ENCODE measurements around the gene ZNG1A. TPM values are rescaled to one million over a fixed set of nuclear protein-coding genes. Genes with fewer than 3 reads are reported as not detected.
"Not testable (repeated sequence)": the region's sequence is repeated elsewhere in the genome, so short reads cannot be mapped to it uniquely, and the experiment has no call there.

The ZNG1A gene
- total and polyA plus RNA-seq, 5 donors: 16.3 to 30.2 (median 23.8) TPM

DNA sequence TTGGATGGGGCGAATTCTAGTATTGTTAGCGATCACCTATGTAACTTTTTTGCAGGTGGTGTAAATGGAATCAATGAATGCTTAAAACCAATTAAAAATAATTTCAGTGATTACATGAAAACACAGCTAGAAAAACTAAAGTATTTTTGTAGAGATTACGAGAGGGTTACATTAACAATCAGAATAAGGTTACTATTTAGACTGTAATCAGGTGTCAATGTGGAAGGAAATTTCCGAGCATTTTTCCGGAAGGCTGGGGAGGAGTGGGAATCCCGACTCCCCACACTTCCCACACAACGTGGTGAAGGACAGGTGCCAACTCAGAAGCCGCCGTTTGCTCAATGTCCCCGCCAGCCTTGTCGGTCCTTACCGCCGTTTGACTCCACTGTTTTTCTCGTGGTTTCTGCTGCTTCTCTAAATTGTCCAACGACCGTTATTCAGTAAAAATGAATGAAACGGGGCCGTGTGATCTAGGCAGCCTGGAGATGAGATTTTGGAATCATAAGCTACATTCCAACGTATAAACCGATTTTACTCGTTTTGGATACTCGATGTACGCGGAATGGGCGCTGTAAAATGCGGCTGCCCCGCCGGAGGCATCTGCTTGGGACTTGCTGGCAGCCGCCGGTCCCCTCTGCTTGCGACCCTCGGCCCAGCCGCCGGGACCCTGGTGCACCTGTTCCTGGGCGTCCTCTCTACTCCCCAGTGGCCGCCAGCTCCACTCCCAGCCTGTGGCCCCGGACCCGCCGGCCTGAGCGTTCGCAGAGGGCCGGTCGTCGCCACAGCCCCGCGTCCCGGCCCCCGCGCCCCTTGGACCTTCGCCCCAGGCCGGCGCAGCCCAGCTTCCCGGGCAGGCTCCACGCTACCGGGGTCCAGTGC lies 66.0 kb downstream of the ZNG1A start:
- 10% methylated on average over 49 of the region's 55 CpGs for WGBS
- H3K4me1 ChIP-seq (ENCODE audit: control insufficient read depth, insufficient read depth, low read length); H3K9me3 ChIP-seq (ENCODE audit: control insufficient read depth, low read length); H3K27me3 ChIP-seq (ENCODE audit: control insufficient read depth, insufficient read depth); intact Hi-C loops (cut with DNase I); DNase-seq; H3K27ac ChIP-seq (ENCODE audit: low read length): not testable (repeated sequence)
- peak overlapping the region; percentile 47 for H3K4me3 ChIP-seq (ENCODE audit: low read length)
- ATAC-seq: peak in 1 of 2 donors; percentile 17

DNA sequence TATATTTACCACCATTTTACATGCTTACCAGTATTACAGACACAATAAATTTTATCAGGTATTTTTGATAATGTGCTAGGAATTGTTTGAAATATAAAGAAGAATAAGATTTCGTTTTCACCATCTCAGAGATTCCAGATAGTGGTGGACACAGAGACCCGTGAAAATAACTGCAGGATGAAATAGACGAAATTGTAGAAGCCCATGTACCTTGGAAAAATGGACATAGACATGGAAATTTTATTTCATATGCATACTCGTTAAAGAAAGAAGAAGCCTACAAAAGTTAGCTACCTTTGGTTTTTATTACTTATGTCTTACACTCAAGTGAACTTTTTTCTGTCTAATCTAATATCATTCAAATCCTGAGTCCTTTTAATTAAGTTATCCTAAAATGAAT lies 68.2 kb downstream of the ZNG1A start:
- H3K4me3 ChIP-seq (ENCODE audit: low read length); intact Hi-C loops (cut with DNase I); H3K4me1 ChIP-seq (ENCODE audit: control insufficient read depth, insufficient read depth, low read length); H3K27me3 ChIP-seq (ENCODE audit: control insufficient read depth, insufficient read depth); H3K9me3 ChIP-seq (ENCODE audit: control insufficient read depth, low read length); ATAC-seq; DNase-seq; H3K27ac ChIP-seq (ENCODE audit: low read length): not testable (repeated sequence)
- 24% methylated on average over 4 of the region's 4 CpGs for WGBS

DNA sequence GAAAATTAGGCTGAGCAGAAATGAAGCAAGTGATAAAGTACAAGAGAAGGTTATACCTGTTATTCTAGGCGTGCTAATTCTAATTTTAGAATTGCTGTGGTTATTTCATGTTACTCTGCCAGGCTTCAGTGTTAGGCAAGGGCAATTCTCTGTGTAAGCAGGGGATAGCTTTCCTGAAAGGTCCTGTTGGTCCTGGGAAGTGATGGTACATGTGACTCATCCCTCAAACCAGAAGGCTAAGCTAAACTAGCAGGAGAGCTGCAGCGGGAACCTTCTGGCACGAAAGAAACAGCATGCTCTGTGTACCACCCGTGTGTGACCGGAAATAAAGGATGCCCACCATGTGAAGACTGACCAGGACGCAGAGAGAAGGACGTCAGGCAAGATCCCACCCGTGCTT lies 69.3 kb downstream of the ZNG1A start:
- H3K4me1 ChIP-seq (ENCODE audit: control insufficient read depth, insufficient read depth, low read length); DNase-seq; H3K27me3 ChIP-seq (ENCODE audit: control insufficient read depth, insufficient read depth); H3K9me3 ChIP-seq (ENCODE audit: control insufficient read depth, low read length); ATAC-seq; intact Hi-C loops (cut with DNase I); H3K4me3 ChIP-seq (ENCODE audit: low read length); H3K27ac ChIP-seq (ENCODE audit: low read length): not testable (repeated sequence)
- 25% methylated on average over 6 of the region's 8 CpGs for WGBS

DNA sequence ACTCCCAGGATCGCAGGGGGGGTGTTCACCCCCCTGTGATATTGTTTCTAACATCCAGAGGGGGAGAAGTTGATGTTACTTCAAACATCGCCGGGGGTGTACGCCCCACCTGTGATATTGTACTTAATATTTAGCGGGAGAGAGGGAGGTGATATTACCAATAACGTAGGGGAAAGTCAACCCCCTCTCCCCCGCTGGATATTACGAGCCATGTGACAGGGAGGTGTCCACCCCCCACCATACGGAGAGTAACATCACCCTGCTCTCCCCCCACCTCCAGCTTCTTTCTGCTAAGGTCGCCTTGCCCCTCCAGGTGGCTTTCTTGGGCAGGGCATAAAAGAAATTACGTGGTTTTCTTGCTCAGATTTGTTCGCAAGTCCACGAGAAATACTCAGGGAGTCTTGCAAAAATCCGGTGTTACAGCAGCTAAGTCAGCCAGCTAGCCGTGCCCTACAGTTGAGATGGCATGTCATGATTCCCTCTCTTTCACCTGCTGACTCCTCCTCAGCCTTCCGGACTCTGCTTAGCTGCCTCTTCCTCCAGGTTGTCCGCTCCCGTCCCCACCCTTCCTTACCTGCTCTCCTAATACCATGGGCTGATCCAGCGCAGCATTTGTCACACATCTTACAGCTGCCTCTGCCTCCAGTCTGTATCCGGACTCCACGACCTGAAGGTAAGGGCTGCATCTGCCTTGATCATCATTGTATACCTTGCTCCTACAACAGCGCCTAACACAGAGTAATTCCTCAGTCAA lies 69.9 kb downstream of the ZNG1A start:
- intact Hi-C loops (cut with DNase I); H3K4me1 ChIP-seq (ENCODE audit: control insufficient read depth, insufficient read depth, low read length); H3K27ac ChIP-seq (ENCODE audit: low read length); H3K9me3 ChIP-seq (ENCODE audit: control insufficient read depth, low read length); H3K27me3 ChIP-seq (ENCODE audit: control insufficient read depth, insufficient read depth); DNase-seq; H3K4me3 ChIP-seq (ENCODE audit: low read length); ATAC-seq: not testable (repeated sequence)
- 20% methylated on average over 21 of the region's 22 CpGs for WGBS

DNA sequence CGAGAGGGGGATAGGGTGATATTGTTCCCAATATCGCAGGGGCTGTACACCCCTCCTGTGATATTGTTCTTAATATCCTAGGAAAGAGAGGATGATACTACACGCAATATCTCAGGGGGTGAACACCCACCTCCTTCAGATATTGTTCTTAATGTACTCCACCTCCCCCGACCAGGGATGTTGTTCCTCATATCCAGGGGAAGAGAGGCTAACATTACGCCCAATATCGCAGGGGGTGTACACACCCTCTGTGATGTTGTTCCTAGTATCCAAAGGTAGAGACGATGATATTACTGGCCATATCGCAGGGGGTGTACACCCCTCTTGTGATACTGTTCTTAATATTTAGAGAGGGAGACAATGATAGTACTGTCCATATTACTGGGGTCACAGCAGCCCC lies 72.9 kb downstream of the ZNG1A start:
- H3K4me3 ChIP-seq (ENCODE audit: low read length); DNase-seq; H3K27me3 ChIP-seq (ENCODE audit: control insufficient read depth, insufficient read depth); intact Hi-C loops (cut with DNase I); ATAC-seq; H3K27ac ChIP-seq (ENCODE audit: low read length); H3K4me1 ChIP-seq (ENCODE audit: control insufficient read depth, insufficient read depth, low read length); H3K9me3 ChIP-seq (ENCODE audit: control insufficient read depth, low read length): not testable (repeated sequence)
- 80% methylated on average over 8 of the region's 8 CpGs for WGBS

DNA sequence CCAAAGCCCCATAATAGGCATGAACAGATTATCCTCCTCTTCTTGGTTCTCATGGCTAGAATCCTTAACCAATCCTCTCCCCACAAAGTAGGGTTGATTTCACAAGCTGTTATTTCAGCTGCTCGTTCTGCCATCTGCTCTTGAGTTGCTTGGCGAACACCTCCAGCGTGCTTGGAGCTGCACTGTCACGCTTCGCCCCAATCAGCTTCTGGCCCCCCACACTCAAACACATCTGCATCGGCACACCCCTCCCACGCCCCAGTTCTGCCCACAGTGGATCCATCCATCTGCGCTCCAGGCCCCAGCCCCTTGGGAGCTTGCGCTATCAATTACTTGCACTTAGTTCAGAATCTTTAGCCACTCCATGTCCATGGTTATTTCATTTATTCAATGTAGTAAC lies 78.4 kb downstream of the ZNG1A start:
- intact Hi-C loops (cut with DNase I): not testable (repeated sequence)

DNA sequence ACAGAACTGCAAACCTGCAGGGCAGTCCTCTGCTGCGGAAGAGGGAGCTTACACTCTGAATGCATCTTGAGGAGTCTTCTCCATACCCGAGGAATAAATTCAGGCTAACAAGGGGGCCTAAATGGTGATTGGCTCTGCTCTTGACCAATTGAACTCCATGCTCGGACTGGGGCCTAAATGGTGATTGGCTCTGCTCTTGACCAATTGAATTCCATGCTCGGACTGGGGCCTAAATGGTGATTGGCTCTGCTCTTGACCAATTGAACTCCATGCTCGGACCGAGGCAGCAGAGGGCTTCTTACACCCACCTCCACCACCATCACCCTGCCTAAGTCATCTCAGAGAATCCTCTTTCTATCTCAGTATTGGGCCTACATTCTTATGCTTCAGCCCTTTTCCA lies 79.0 kb downstream of the ZNG1A start:
- ATAC-seq; H3K4me1 ChIP-seq (ENCODE audit: control insufficient read depth, insufficient read depth, low read length); intact Hi-C loops (cut with DNase I); H3K27ac ChIP-seq (ENCODE audit: low read length); H3K9me3 ChIP-seq (ENCODE audit: control insufficient read depth, low read length); DNase-seq; H3K4me3 ChIP-seq (ENCODE audit: low read length); H3K27me3 ChIP-seq (ENCODE audit: control insufficient read depth, insufficient read depth): not testable (repeated sequence)
- WGBS: 85% methylated on average over 6 of the region's 6 CpGs

More for the DNA sequence above, 78.4 kb downstream of the ZNG1A start:
- H3K9me3 ChIP-seq (ENCODE audit: control insufficient read depth, low read length); ATAC-seq; H3K27me3 ChIP-seq (ENCODE audit: control insufficient read depth, insufficient read depth); H3K27ac ChIP-seq (ENCODE audit: low read length); DNase-seq; H3K4me1 ChIP-seq (ENCODE audit: control insufficient read depth, insufficient read depth, low read length); H3K4me3 ChIP-seq (ENCODE audit: low read length): not testable (repeated sequence)
- WGBS: 94% methylated on average over 9 of the region's 9 CpGs

DNA sequence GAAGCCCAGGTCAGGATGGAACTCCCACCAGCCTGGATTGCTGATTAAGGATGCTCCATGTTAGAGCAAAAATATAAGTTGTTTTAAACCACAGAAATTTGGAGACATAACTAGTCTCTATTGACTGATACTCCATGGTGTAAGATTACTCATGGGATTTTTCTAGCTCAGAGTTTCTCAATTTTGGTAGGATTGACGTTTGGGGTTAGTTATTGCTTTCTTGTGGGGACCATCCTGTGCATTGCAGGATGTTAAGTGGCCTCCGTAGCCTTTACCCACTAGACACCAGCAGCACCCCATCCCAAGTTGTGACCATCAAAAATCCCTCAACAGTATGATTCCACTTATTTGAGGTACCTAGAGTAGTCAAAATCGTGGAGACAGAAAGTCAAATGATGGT lies 80.1 kb downstream of the ZNG1A start:
- H3K9me3 ChIP-seq (ENCODE audit: control insufficient read depth, low read length); H3K4me3 ChIP-seq (ENCODE audit: low read length); intact Hi-C loops (cut with DNase I); ATAC-seq; DNase-seq; H3K4me1 ChIP-seq (ENCODE audit: control insufficient read depth, insufficient read depth, low read length); H3K27ac ChIP-seq (ENCODE audit: low read length); H3K27me3 ChIP-seq (ENCODE audit: control insufficient read depth, insufficient read depth): not testable (repeated sequence)
- 72% methylated on average over 3 of the region's 3 CpGs for WGBS

DNA sequence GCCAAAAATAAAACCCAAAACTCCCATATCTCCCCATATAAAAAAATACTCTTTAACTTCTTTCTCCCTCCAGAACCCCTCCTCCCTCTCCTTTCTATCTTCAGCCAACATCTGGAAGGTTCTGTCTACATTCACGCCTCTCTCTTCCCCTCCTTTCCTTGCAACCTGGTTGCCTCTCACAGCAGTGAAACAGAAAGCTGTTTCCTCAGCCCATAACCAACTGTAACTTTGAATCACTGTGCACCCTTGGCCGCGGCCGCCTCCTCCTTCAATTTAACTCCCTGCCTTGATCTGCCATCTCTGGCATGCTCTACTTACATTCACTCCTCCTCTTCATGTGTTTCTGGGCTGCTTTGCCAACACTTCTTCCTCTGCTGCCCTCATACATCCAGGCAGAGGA lies 83.9 kb downstream of the ZNG1A start:
- H3K4me3 ChIP-seq (ENCODE audit: low read length): not testable (repeated sequence)

DNA sequence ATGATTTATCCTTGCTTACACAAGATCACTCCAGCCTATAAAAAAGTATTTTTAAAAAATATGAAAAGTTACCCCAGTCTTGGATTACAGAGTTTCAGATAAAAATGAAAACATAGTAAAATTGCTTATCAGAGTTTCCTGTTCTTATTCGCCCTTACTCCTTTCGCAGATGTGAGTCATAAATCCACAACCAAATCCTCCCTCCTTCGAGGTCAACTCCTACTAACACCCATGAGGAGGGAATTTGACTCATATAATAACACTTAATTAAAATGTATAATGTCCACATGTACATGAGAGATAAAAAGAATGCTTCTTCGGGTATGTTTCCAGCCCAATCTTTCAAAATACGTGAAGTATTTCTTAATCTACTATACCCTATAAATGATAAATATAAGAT lies 84.5 kb downstream of the ZNG1A start:
- H3K9me3 ChIP-seq (ENCODE audit: control insufficient read depth, low read length); H3K27ac ChIP-seq (ENCODE audit: low read length); H3K27me3 ChIP-seq (ENCODE audit: control insufficient read depth, insufficient read depth); DNase-seq; H3K4me1 ChIP-seq (ENCODE audit: control insufficient read depth, insufficient read depth, low read length); intact Hi-C loops (cut with DNase I); H3K4me3 ChIP-seq (ENCODE audit: low read length): not testable (repeated sequence)
- peak in 1 of 2 donors; percentile 48 for ATAC-seq
- WGBS: 52% methylated on average over 4 of the region's 5 CpGs

More for the DNA sequence above, 83.9 kb downstream of the ZNG1A start:
- ATAC-seq: peak; percentile 26 to 54
- H3K4me1 ChIP-seq (ENCODE audit: control insufficient read depth, insufficient read depth, low read length); H3K27me3 ChIP-seq (ENCODE audit: control insufficient read depth, insufficient read depth); H3K9me3 ChIP-seq (ENCODE audit: control insufficient read depth, low read length); DNase-seq; intact Hi-C loops (cut with DNase I); H3K27ac ChIP-seq (ENCODE audit: low read length): not testable (repeated sequence)
- 62% methylated on average over 4 of the region's 4 CpGs for WGBS

DNA sequence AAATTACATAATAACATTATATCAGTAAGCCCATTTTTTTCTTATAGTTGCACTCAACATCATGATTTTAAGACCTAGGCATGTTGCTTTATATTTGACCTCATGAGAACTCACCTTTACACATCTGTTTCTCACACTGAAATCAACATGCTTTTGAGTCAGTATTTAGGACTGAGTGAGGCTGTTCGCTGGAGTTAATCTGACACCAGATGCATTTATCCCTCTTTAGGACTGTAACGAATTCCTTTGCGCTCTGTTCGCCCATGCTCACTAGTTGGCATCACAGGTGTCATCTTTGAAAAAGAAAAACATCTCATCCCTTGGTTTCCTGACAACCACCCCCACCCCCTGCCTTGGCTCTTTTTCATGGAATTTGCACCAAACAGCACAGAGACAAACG lies 84.9 kb downstream of the ZNG1A start:
- H3K27me3 ChIP-seq (ENCODE audit: control insufficient read depth, insufficient read depth); DNase-seq; H3K4me3 ChIP-seq (ENCODE audit: low read length); H3K27ac ChIP-seq (ENCODE audit: low read length); H3K4me1 ChIP-seq (ENCODE audit: control insufficient read depth, insufficient read depth, low read length); intact Hi-C loops (cut with DNase I); H3K9me3 ChIP-seq (ENCODE audit: control insufficient read depth, low read length); ATAC-seq: not testable (repeated sequence)
- WGBS: 76% methylated on average over 4 of the region's 5 CpGs

Data from right cardiac atrium (tissue), 5 donors.